Progenitor cell of endocrine pancreas (in vitro differentiated cells): ENCODE results near the gene EMP2. TPM values are rescaled to one million over a fixed set of nuclear protein-coding genes. Genes with fewer than 3 reads are reported as not detected.

Experiments
- DNase-seq: peaks from one replicate; pipeline ENCODE4 v3.0.0; 2021; ENCODE audit warnings: low spot score; ENCODE audit not compliant: unreplicated experiment
- H3K27ac Mint-ChIP-seq: 2 replicates; pipeline ENCODE4 v1.8.0; 2021; ENCODE audit warnings: mild to moderate bottlenecking, moderate library complexity, mixed read lengths
- H3K27me3 Mint-ChIP-seq: 2 replicates; pipeline ENCODE4 v1.8.0; 2021; ENCODE audit warnings: mixed read lengths
- H3K36me3 Mint-ChIP-seq: 2 replicates; pipeline ENCODE4 v1.8.0; 2022; ENCODE audit warnings: mixed read lengths; ENCODE audit not compliant: insufficient read depth
- H3K4me1 Mint-ChIP-seq: 2 replicates; pipeline ENCODE4 v1.8.0; 2021; ENCODE audit warnings: low read depth, mixed read lengths
- H3K4me3 Mint-ChIP-seq: 2 replicates; pipeline ENCODE4 v1.8.0; 2021; ENCODE audit warnings: low read depth, mild to moderate bottlenecking, moderate library complexity, mixed read lengths
- H3K9me3 Mint-ChIP-seq: 2 replicates; pipeline ENCODE4 v1.8.0; 2021; ENCODE audit warnings: low read depth, mixed read lengths
- total RNA-seq: library from RNA; stranded (reverse); gene quantifications from 2 replicates; pipeline ENCODE4 v1.2.1, GENCODE V29; 2021
- TF ChIP-seq, protein P1 (sequence below): fragments of 200-600 bp; sonication (generic); IDR thresholded peaks from one replicate; pipeline ENCODE4 v1.5.0; 2021; ENCODE audit warnings: antibody characterized with exemption, mild to moderate bottlenecking; ENCODE audit not compliant: unreplicated experiment

EMP2 gene
- total RNA-seq, 1 donor from 2014 or later: 10.5 TPM

DNA sequence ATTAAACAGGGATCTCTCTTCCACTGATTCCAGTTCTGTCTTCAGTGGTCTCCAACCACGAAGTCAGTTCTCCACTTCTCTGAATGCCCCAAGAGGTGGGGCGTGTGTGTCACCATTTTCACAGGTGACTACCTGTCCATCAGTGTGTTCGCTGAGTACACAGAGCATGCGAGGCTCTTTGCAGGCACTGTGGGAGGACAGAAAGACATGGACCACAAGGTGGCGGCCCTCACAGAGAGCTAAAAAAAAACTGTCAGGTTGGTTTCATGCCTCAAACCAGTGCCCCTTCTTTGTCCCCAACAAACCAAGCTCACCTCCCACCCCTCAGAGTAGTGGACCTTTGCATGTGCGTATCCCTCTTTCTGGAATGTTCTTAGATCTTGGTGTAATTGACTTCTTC, 13.8 kb downstream of the EMP2 start:
- Mint-ChIP-seq H3K36me3 (peaks cover 5% of the 10 kb centered on the region), H3K4me3 (no peak overlapping the region)

DNA sequence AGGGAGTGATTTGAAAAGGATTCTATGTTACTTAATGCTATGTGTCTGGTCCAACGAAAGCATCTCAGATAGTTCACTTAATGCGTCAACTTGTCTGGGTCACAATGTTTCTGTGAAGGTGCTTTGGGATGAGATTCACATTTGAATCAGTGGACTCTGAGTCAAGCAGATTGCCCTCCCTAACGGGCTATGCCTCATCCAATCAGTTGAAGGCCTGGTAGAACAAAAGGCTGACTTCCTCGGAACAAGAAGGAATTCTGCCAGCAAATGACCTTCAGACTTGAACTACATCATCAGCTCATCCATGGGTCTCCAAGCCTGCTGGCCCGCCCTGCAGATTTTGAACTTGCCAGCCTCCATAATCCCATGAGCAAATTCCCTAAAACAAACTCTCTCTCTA, 15.2 kb downstream of the EMP2 start:
- peaks cover 5% of the 10 kb centered on the region for H3K36me3 Mint-ChIP-seq
- H3K27me3 Mint-ChIP-seq: no peaks in the 10 kb centered on the region
- no peak overlapping the region for H3K27ac Mint-ChIP-seq
- H3K9me3 Mint-ChIP-seq: peaks cover 13% of the 10 kb centered on the region
- DNase-seq: no peak
- TF ChIP-seq, protein P1, sequence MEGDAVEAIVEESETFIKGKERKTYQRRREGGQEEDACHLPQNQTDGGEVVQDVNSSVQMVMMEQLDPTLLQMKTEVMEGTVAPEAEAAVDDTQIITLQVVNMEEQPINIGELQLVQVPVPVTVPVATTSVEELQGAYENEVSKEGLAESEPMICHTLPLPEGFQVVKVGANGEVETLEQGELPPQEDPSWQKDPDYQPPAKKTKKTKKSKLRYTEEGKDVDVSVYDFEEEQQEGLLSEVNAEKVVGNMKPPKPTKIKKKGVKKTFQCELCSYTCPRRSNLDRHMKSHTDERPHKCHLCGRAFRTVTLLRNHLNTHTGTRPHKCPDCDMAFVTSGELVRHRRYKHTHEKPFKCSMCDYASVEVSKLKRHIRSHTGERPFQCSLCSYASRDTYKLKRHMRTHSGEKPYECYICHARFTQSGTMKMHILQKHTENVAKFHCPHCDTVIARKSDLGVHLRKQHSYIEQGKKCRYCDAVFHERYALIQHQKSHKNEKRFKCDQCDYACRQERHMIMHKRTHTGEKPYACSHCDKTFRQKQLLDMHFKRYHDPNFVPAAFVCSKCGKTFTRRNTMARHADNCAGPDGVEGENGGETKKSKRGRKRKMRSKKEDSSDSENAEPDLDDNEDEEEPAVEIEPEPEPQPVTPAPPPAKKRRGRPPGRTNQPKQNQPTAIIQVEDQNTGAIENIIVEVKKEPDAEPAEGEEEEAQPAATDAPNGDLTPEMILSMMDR: no peak
- H3K4me3 Mint-ChIP-seq: no peak overlapping the region
- no peaks in the 10 kb centered on the region for H3K4me1 Mint-ChIP-seq

More for the DNA sequence above, 13.8 kb downstream of the EMP2 start:
- TF ChIP-seq, protein P1: no peak
- H3K9me3 Mint-ChIP-seq: peaks cover 12% of the 10 kb centered on the region
- H3K27ac Mint-ChIP-seq: no peak overlapping the region
- no peaks in the 10 kb centered on the region for H3K4me1 Mint-ChIP-seq
- DNase-seq: no peak
- no peaks in the 10 kb centered on the region for H3K27me3 Mint-ChIP-seq

DNA sequence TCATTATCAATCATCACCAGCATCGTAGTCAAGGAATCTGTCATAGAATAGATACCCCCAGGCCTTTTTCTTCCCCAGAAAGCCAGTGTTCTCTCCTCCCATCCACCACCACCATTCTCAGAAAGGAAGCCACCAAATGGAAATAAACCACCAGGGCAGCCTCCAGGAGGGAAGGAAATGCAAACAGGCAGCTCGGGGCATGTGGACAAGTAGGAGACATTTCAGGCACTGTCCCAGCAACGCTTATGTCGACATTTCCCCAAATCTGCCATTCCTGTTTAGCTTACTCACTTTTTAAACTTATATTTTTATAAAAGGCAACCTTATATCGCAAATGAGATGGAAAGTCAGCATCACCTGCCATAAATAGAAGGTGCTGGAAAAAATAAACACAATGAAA, 15.8 kb downstream of the EMP2 start:
- TF ChIP-seq, protein P1: no peak
- H3K9me3 Mint-ChIP-seq: peaks cover 13% of the 10 kb centered on the region
- peaks cover 5% of the 10 kb centered on the region for H3K36me3 Mint-ChIP-seq

DNA sequence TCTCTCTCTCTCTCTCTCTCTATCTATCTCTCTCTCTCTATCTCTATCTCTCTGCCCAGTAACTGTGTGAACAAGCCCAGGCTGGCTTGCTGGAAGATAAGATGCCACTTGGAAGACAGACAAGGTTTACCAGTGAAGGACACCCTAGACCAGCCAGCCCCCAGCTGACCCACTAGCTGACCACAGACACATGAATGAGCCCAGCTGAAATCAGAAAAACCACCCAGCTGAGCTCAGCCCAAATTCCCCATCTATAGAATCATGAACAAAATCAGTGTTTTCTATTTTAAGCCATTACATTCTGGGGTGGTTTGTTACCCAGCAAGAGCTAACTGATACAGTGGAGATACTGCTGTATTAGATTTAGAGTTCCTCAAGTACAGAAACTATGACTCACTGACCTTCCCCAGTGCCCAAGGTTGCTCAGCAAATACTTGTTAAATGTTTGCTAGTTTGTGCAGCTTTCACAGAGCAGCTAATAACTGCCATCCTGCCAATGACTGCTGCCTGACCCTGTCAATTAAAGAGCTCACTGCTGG, 18.0 kb downstream of the EMP2 start:
- TF ChIP-seq, protein P1: no peak

More for the DNA sequence above, 15.8 kb downstream of the EMP2 start:
- H3K27me3 Mint-ChIP-seq: no peaks in the 10 kb centered on the region
- H3K4me1 Mint-ChIP-seq: no peaks in the 10 kb centered on the region
- no peak for DNase-seq
- H3K27ac Mint-ChIP-seq: no peak overlapping the region
- no peak overlapping the region for H3K4me3 Mint-ChIP-seq

DNA sequence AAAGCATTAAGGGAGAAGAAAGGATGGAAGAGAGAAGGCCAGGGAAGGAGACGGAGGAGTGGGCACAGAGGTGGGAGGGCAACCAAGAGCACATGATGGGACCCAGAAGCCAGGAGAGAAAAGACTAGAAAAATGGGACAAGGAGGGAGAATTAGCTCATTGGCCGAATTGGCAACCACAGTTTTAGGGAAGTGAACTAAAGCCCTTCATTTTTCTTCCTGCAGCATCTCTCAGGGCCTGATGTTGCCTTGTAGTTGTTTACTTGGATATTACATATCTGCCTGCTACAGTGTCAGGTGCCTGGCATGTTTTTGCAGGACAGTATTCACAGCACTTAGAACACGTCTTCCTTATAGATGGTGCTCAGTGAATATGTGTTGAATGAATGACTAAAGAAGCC, 19.0 kb downstream of the EMP2 start:
- H3K27ac Mint-ChIP-seq: no peak overlapping the region
- DNase-seq: no peak
- TF ChIP-seq, protein P1: no peak
- H3K4me1 Mint-ChIP-seq: no peaks in the 10 kb centered on the region
- H3K36me3 Mint-ChIP-seq: peaks cover 5% of the 10 kb centered on the region
- H3K27me3 Mint-ChIP-seq: no peaks in the 10 kb centered on the region
- H3K4me3 Mint-ChIP-seq: no peak overlapping the region
- H3K9me3 Mint-ChIP-seq: peaks cover 13% of the 10 kb centered on the region

More for the DNA sequence above, 18.0 kb downstream of the EMP2 start:
- Mint-ChIP-seq H3K27ac (no peak overlapping the region), H3K27me3 (no peaks in the 10 kb centered on the region), H3K4me1 (no peaks in the 10 kb centered on the region), H3K36me3 (peaks cover 5% of the 10 kb centered on the region), H3K4me3 (no peak overlapping the region), H3K9me3 (peaks cover 13% of the 10 kb centered on the region)
- no peak for DNase-seq
